Lower lobe of right lung (tissue), 2 donors: ENCODE results near the gene SBF2. TPM values are rescaled to one million over a fixed set of nuclear protein-coding genes. Genes with fewer than 3 reads are reported as not detected.
"Not testable (repeated sequence)": the region's sequence is repeated elsewhere in the genome, so short reads cannot be mapped to it uniquely, and the experiment has no call there.

Experiments used
- ATAC-seq, 2 donors: fragments of 200-7000 bp; cut with Tn5 transposase; one replicate each; pipeline ENCODE4 v1.9.1; 2020 to 2022; ENCODE audit warnings: mild to moderate bottlenecking in 2 of 2, moderate library complexity in 2 of 2
- DNase-seq: peaks from one replicate; pipeline ENCODE4 v3.0.0-alpha.2; 2020
- H3K27ac ChIP-seq: fragments of 200-600 bp; one replicate; pipeline ENCODE4 v1.8.0; 2022
- H3K27me3 ChIP-seq: fragments of 200-600 bp; one replicate; pipeline ENCODE4 v1.8.0; 2022; ENCODE audit warnings: low read depth
- H3K36me3 ChIP-seq: fragments of 200-600 bp; one replicate; pipeline ENCODE4 v1.8.0; 2022; ENCODE audit warnings: mild to moderate bottlenecking
- H3K4me1 ChIP-seq: fragments of 200-600 bp; one replicate; pipeline ENCODE4 v1.8.0; 2022
- H3K4me3 ChIP-seq: fragments of 200-600 bp; one replicate; pipeline ENCODE4 v1.8.0; 2022; ENCODE audit warnings: mild to moderate bottlenecking
- H3K9me3 ChIP-seq: fragments of 200-600 bp; one replicate; pipeline ENCODE4 v1.8.0; 2022
- CTCF ChIP-seq: fragments of 200-600 bp; IDR thresholded peaks from one replicate; pipeline ENCODE4 v1.8.0; 2022; ENCODE audit warnings: antibody characterized with exemption, mild to moderate bottlenecking
- intact Hi-C: fragments of 100-400 bp; cut with DNase I; formaldehyde crosslinking; loops from one replicate; pipeline ENCODE4 v1.11.0; 2022
- total RNA-seq: library from RNA; stranded (reverse); fragmentation: NEBNext Ultra II Directional; extraction: Animal tissue kit (Norgen Biotek cat#: 25700); gene quantifications from one replicate; pipeline ENCODE4 v1.2.1, GENCODE V29; 2021
- donor health status: DM: no; HTN: yes; CAD: no; lungs with severe emphysema.

Gene SBF2
- total RNA-seq, 1 donor from 2014 or later = 41.3 TPM

- no peak for TF ChIP-seq CTCF
- no peaks in the 10 kb centered on the region for H3K9me3 ChIP-seq
- DNase-seq (no peak), ATAC-seq (no peak)
- no peaks in the 10 kb centered on the region for H3K36me3 ChIP-seq
- no peak overlapping the region for H3K27ac ChIP-seq
- no peak overlapping the region for H3K4me3 ChIP-seq
- peaks cover under 1% of the 10 kb centered on the region for H3K4me1 ChIP-seq
- H3K27me3 ChIP-seq = no peaks in the 10 kb centered on the region
- intact Hi-C loops = no loop called here
These were observed 149.1 kb downstream of the SBF2 start for GRCh38 chr11:10144954-10145353.

- ATAC-seq = no peak
- Histone ChIP-seq H3K27me3 (no peaks in the 10 kb centered on the region), H3K4me1 (peaks cover 4% of the 10 kb centered on the region), H3K4me3 (no peak overlapping the region), H3K9me3 (no peaks in the 10 kb centered on the region), H3K36me3 (no peaks in the 10 kb centered on the region), H3K27ac (no peak overlapping the region)
- intact Hi-C loops = no loop called here
- no peak for TF ChIP-seq CTCF
- DNase-seq = no peak
These were observed 154.4 kb downstream of the SBF2 start for GRCh38 chr11:10139656-10140055.

DNA sequence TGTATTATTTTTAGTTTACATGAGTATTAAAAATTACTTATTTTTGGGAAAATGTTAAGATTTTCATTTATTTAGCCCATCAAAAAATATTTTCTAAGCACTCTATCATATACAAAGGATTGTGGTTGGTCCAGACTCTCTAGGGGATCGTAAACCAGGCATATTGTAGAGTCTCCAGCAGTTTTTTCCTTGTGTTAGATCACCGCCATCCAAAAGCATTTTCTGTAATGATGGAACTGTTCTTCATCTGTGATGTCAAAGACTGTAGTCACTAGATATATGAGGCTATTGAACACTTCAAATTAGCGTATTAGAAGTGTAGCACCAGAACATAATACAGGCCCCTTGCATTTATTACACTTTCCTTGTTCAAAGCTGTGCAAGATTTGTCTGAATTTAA, 154.9 kb downstream of the SBF2 start:
- H3K36me3 ChIP-seq = no peaks in the 10 kb centered on the region
- H3K9me3 ChIP-seq = no peaks in the 10 kb centered on the region
- no peak overlapping the region for H3K4me3 ChIP-seq
- no peak overlapping the region for H3K27ac ChIP-seq
- H3K27me3 ChIP-seq = no peaks in the 10 kb centered on the region
- DNase-seq (no peak), ATAC-seq (no peak)
- no peak for TF ChIP-seq CTCF
- intact Hi-C loops = no loop called here
- peaks cover 4% of the 10 kb centered on the region for H3K4me1 ChIP-seq

- Histone ChIP-seq H3K27ac (no peak overlapping the region), H3K27me3 (no peaks in the 10 kb centered on the region), H3K36me3 (no peaks in the 10 kb centered on the region), H3K4me1 (peaks cover 4% of the 10 kb centered on the region), H3K4me3 (no peak overlapping the region), H3K9me3 (no peaks in the 10 kb centered on the region)
- TF ChIP-seq CTCF = no peak
- ATAC-seq (no peak), DNase-seq (no peak)
- intact Hi-C loops = no loop called here
These were observed 159.0 kb downstream of the SBF2 start for GRCh38 chr11:10134975-10135481.

- H3K9me3 ChIP-seq, DNase-seq, H3K27ac ChIP-seq, H3K36me3 ChIP-seq, intact Hi-C loops, ATAC-seq, H3K4me1 ChIP-seq, H3K4me3 ChIP-seq, H3K27me3 ChIP-seq: not testable (repeated sequence)
These were observed 159.8 kb downstream of the SBF2 start for GRCh38 chr11:10134226-10134625.

DNA sequence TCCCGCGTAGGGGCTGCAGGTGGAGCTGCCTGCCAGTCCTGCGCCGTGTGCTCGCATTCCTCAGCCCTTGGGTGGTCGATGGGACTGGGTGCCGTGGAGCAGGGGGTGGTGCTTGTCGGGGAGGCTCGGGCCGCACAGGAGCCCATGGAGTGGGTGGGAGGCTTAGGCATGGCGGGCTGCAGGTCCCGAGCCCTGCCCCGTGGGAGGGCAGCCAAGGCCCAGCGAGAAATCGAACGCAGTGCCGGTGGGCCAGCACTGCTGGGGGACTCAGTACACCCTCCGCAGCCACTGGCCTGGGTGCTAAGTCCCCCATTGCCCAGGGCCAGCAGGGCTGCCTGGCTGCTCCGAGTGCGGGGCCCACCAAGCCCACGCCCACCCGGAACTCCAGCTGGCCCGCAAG, 160.8 kb downstream of the SBF2 start:
- H3K4me3 ChIP-seq, H3K36me3 ChIP-seq, H3K9me3 ChIP-seq, H3K27me3 ChIP-seq, H3K4me1 ChIP-seq, DNase-seq, intact Hi-C loops, ATAC-seq, H3K27ac ChIP-seq: not testable (repeated sequence)

DNA sequence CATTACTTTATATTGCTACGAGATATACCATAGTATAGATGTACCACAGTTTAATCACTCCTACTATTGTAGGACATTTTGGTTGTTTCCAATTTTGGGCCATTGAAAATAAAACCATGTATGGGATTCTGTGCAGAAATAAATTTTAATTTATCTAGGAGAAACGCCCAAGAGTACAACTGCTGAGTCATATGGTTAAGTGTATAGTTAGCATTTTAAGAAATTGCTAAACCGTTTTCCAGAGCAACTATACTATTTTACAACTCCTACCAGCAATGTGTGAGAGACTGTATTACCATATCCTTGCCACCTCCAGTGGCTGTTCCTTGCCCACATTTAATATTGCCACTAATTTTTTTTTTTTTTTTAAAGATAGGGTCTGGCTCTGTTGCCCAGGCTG, 163.1 kb downstream of the SBF2 start:
- no peaks in the 10 kb centered on the region for H3K9me3 ChIP-seq
- no peak for TF ChIP-seq CTCF
- intact Hi-C loops = no loop called here
- H3K36me3 ChIP-seq = no peaks in the 10 kb centered on the region
- DNase-seq = no peak
- no peak overlapping the region for H3K27ac ChIP-seq
- H3K4me3 ChIP-seq = no peak overlapping the region
- H3K27me3 ChIP-seq = no peaks in the 10 kb centered on the region
- H3K4me1 ChIP-seq = no peaks in the 10 kb centered on the region
- ATAC-seq = no peak

- H3K9me3 ChIP-seq, H3K36me3 ChIP-seq, DNase-seq, H3K27ac ChIP-seq, intact Hi-C loops, H3K4me1 ChIP-seq, H3K4me3 ChIP-seq, ATAC-seq, H3K27me3 ChIP-seq: not testable (repeated sequence)
These were observed 164.8 kb downstream of the SBF2 start for GRCh38 chr11:10129184-10129583.
